ENCODE results near the gene SLAIN1.

The SLAIN1 gene

GRCh38 chr13:77767413-77767812 is 69.9 kb downstream of the SLAIN1 start:
- TF ChIP-seq REST (IDR thresholded peaks at IDR 0.05; ENCODE audit: insufficient read depth in 1 of 2, low read depth in 2 of 2, low read length in 2 of 2) (no peak), TAF1 (IDR thresholded peaks at IDR 0.05; ENCODE audit: borderline replicate concordance, insufficient read depth, low read length) (no peak), FOXP2 (optimal IDR thresholded peaks at IDR 0.05; ENCODE audit: borderline replicate concordance, extremely low read depth, extremely low read length, insufficient read depth) (no peak), SIN3A (IDR thresholded peaks at IDR 0.05; ENCODE audit: borderline replicate concordance, insufficient read depth, low read length) (no peak), POLR2AphosphoS5 (IDR thresholded peaks at IDR 0.05; ENCODE audit: low read depth, low read length) (no peak)

GRCh38 chr13:77774181-77774580 is 76.7 kb downstream of the SLAIN1 start:
- TF ChIP-seq SIN3A (IDR thresholded peaks at IDR 0.05; ENCODE audit: borderline replicate concordance, insufficient read depth, low read length) (no peak), REST (IDR thresholded peaks at IDR 0.05; ENCODE audit: insufficient read depth in 1 of 2, low read depth in 2 of 2, low read length in 2 of 2) (no peak), FOXP2 (optimal IDR thresholded peaks at IDR 0.05; ENCODE audit: borderline replicate concordance, extremely low read depth, extremely low read length, insufficient read depth) (no peak), POLR2AphosphoS5 (IDR thresholded peaks at IDR 0.05; ENCODE audit: low read depth, low read length) (no peak), TAF1 (IDR thresholded peaks at IDR 0.05; ENCODE audit: borderline replicate concordance, insufficient read depth, low read length) (no peak)

- no peak for TF ChIP-seq FOXP2 (optimal IDR thresholded peaks at IDR 0.05; ENCODE audit: borderline replicate concordance, extremely low read depth, extremely low read length, insufficient read depth)
- no peak for TF ChIP-seq SIN3A (IDR thresholded peaks at IDR 0.05; ENCODE audit: borderline replicate concordance, insufficient read depth, low read length)
- no peak for TF ChIP-seq TAF1 (IDR thresholded peaks at IDR 0.05; ENCODE audit: borderline replicate concordance, insufficient read depth, low read length)
- TF ChIP-seq POLR2AphosphoS5 (IDR thresholded peaks at IDR 0.05; ENCODE audit: low read depth, low read length) = no peak
- TF ChIP-seq REST (IDR thresholded peaks at IDR 0.05; ENCODE audit: insufficient read depth in 1 of 2, low read depth in 2 of 2, low read length in 2 of 2) = no peak
These were observed 79.2 kb downstream of the SLAIN1 start for GRCh38 chr13:77776704-77777103.

GRCh38 chr13:77779552-77780272 is 82.2 kb downstream of the SLAIN1 start:
- no peak for TF ChIP-seq FOXP2 (optimal IDR thresholded peaks at IDR 0.05; ENCODE audit: borderline replicate concordance, extremely low read depth, extremely low read length, insufficient read depth)

GRCh38 chr13:77781808-77782207 is 84.3 kb downstream of the SLAIN1 start:
- TF ChIP-seq REST (IDR thresholded peaks at IDR 0.05; ENCODE audit: insufficient read depth in 1 of 2, low read depth in 2 of 2, low read length in 2 of 2) (no peak), FOXP2 (optimal IDR thresholded peaks at IDR 0.05; ENCODE audit: borderline replicate concordance, extremely low read depth, extremely low read length, insufficient read depth) (no peak), TAF1 (IDR thresholded peaks at IDR 0.05; ENCODE audit: borderline replicate concordance, insufficient read depth, low read length) (no peak)

All from PFSK-1 (cell line).